Natural killer cell (primary cell): ENCODE measurements around the gene PTGIS. TPM values are rescaled to one million over a fixed set of nuclear protein-coding genes. Genes with fewer than 3 reads are reported as not detected.

Experiments used
- ATAC-seq, 3 donors: fragments of 150-1000 bp in 2 of 3; fragments of 200-7000 bp in 1 of 3; cut with Tn5 transposase; 1 replicate in 1 of 3; 2 replicates in 2 of 3; pipeline ENCODE4 v1.10.0; 2021; ENCODE audit warnings: mild to moderate bottlenecking in 2 of 3, moderate library complexity in 2 of 3
- DNase-seq, 2 donors: peaks; one replicate each; pipeline versions ENCODE4 v3.0.0 to v3.0.0-alpha.2; 2013 to 2021; ENCODE audit warnings: mixed read lengths in 1 of 2
- H3K27ac ChIP-seq: one replicate; pipeline ENCODE4 v1.5.1; 2013; ENCODE audit warnings: mild to moderate bottlenecking, low read length
- H3K27me3 ChIP-seq: one replicate; pipeline ENCODE4 v1.6.1; 2013; ENCODE audit warnings: low read length; ENCODE audit not compliant: control insufficient read depth, insufficient read depth
- H3K36me3 ChIP-seq: one replicate; pipeline ENCODE4 v1.6.1; 2013; ENCODE audit warnings: low read length; ENCODE audit not compliant: control insufficient read depth, insufficient read depth
- H3K4me1 ChIP-seq: one replicate; pipeline ENCODE4 v1.6.1; 2013; ENCODE audit warnings: low read length; ENCODE audit not compliant: control insufficient read depth, insufficient read depth
- H3K4me3 ChIP-seq: one replicate; pipeline ENCODE4 v1.5.1; 2013; ENCODE audit warnings: low read length
- H3K9me3 ChIP-seq: one replicate; pipeline ENCODE4 v1.6.1; 2013; ENCODE audit warnings: low read length; ENCODE audit not compliant: control insufficient read depth, insufficient read depth
- H3K27ac Mint-ChIP-seq, 2 donors: one replicate each; pipeline ENCODE4 v1.8.0; 2022; ENCODE audit warnings: mild to moderate bottlenecking in 2 of 2, mixed read lengths in 2 of 2, moderate library complexity in 1 of 2
- H3K27me3 Mint-ChIP-seq, 2 donors: one replicate each; pipeline ENCODE4 v1.8.0; 2022; ENCODE audit warnings: low read depth in 2 of 2, mixed read lengths in 2 of 2
- H3K36me3 Mint-ChIP-seq: one replicate; pipeline ENCODE4 v1.8.0; 2022; ENCODE audit warnings: mixed read lengths
- H3K4me1 Mint-ChIP-seq, 2 donors: one replicate each; pipeline ENCODE4 v1.8.0; 2022; ENCODE audit warnings: mixed read lengths in 2 of 2
- H3K4me3 Mint-ChIP-seq: one replicate; pipeline ENCODE4 v1.8.0; 2022; ENCODE audit warnings: mild to moderate bottlenecking, moderate library complexity, mixed read lengths
- H3K9me3 Mint-ChIP-seq, 2 donors: one replicate each; pipeline ENCODE4 v1.8.0; 2022; ENCODE audit warnings: mixed read lengths in 2 of 2
- CTCF ChIP-seq: fragments of 200-600 bp; IDR thresholded peaks from one replicate; pipeline ENCODE4 v1.8.0; 2022; ENCODE audit warnings: antibody characterized with exemption
- WGBS: methylation state at CpG from one replicate; pipeline ENCODE4 v1.1.7; 2013; ENCODE audit warnings: missing lambda C conversion rate; ENCODE audit not compliant: insufficient coverage; 5-methylcytosine and 5-hydroxymethylcytosine counted together
- intact Hi-C: fragments of 100-400 bp; cut with micrococcal nuclease; formaldehyde crosslinking; loops from one replicate; pipeline ENCODE4 v1.14.2; 2022
- total RNA-seq, 4 donors: library from RNA; stranded (reverse); fragments of 120-200 nt in 1 of 4; gene quantifications; one replicate each; pipeline versions ENCODE4 v1.2.3 to v1.2.4, GENCODE V29; 2013 to 2022

Gene PTGIS
- total RNA-seq, 3 donors from 2014 or later (not counting 1 experiment from before 2014, with no cell fraction given) = not detected

GRCh38 chr20:49585585-49586245 is 17.8 kb upstream of the PTGIS start:
- no peak overlapping the region for H3K4me3 Mint-ChIP-seq
- H3K9me3 ChIP-seq = peaks cover 4% of the 10 kb centered on the region
- no peaks in the 10 kb centered on the region for H3K36me3 Mint-ChIP-seq
- H3K4me3 ChIP-seq = no peak overlapping the region
- H3K4me1 ChIP-seq = peaks cover 26% of the 10 kb centered on the region
- H3K27me3 ChIP-seq = no peaks in the 10 kb centered on the region
- H3K27me3 Mint-ChIP-seq = peaks cover 8 to 22% of the 10 kb centered on the region in 2 donors
- ATAC-seq (no peak), DNase-seq (no peak)
- no peaks in the 10 kb centered on the region for H3K36me3 ChIP-seq
- WGBS = 93% methylated on average over 6 of the region's 9 CpGs
- peaks cover 14 to 42% of the 10 kb centered on the region in 2 donors for H3K4me1 Mint-ChIP-seq
- H3K27ac ChIP-seq = no peak overlapping the region
- intact Hi-C loops = no loop called here
- no peak for TF ChIP-seq CTCF
- H3K27ac Mint-ChIP-seq = peak overlapping the region in 1 of 2 donors; percentile 72
- H3K9me3 Mint-ChIP-seq = peaks cover 0 to 3% of the 10 kb centered on the region in 2 donors

GRCh38 chr20:49584418-49585382 is 16.8 kb upstream of the PTGIS start:
- intact Hi-C loops = no loop called here
- TF ChIP-seq CTCF = no peak
- H3K4me3 ChIP-seq = no peak overlapping the region
- Mint-ChIP-seq H3K9me3 (peaks cover 0 to 3% of the 10 kb centered on the region in 2 donors), H3K27ac (peak overlapping the region in 1 of 2 donors; percentile 72), H3K4me1 (peaks cover 14 to 36% of the 10 kb centered on the region in 2 donors), H3K4me3 (peak overlapping the region; percentile 45), H3K36me3 (no peaks in the 10 kb centered on the region), H3K27me3 (peaks cover 9 to 15% of the 10 kb centered on the region in 2 donors)
- H3K27me3 ChIP-seq = no peaks in the 10 kb centered on the region
- DNase-seq (peak in 1 of 2 donors; percentile 19), ATAC-seq (peak; percentile 72 to 84 (median 82))
- WGBS = 65% methylated on average over 14 of the region's 14 CpGs
- no peaks in the 10 kb centered on the region for H3K36me3 ChIP-seq
- H3K27ac ChIP-seq = no peak overlapping the region
- peaks cover 21% of the 10 kb centered on the region for H3K4me1 ChIP-seq
- H3K9me3 ChIP-seq = peaks cover 4% of the 10 kb centered on the region

DNA sequence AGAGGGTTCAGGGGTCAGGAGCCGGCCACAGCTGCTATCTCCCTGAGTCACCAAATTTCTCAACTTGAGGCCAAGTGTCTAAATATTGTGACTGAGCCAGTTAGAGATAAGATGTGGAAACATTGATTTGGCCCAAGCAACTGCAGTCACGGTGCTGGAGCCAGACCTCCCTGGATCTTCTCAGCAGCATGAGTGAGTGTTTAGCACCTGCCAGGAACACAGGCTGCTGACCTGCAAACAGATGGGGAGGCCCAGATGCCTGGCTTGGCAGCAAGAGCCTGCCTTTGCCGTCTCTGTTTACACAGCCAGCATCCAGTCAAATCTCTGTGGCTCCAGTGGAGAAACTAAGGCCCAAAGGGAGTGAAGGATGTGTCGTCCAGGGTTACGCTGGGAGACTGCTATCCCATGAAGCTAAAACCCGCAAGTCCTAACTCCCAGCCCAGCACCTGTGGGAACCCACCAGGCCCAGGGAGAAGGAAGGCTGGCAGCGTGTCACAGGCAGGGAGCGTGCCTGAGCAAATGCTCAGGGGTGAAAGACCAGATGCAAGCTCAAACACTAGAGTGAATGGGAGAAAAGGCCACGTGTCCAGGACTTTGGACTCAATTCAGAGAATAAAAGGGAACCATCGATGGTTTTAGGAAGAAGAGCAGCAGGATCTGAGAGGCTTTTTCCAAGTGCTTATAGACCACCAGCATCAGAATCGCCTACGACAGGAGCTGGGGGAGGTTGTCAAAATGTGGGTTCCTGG is 15.9 kb upstream of the PTGIS start:
- Mint-ChIP-seq H3K27ac (peak overlapping the region in 1 of 2 donors; percentile 72), H3K4me1 (peaks cover 14 to 34% of the 10 kb centered on the region in 2 donors), H3K4me3 (no peak overlapping the region), H3K36me3 (no peaks in the 10 kb centered on the region), H3K27me3 (peaks cover 13% of the 10 kb centered on the region in 2 donors), H3K9me3 (peaks cover 0 to 3% of the 10 kb centered on the region in 2 donors)
- H3K4me1 ChIP-seq = peaks cover 21% of the 10 kb centered on the region
- H3K4me3 ChIP-seq = no peak overlapping the region
- ATAC-seq (peak in 2 of 3 donors; percentile 25), DNase-seq (no peak)
- no peaks in the 10 kb centered on the region for H3K36me3 ChIP-seq
- H3K9me3 ChIP-seq = peaks cover 4% of the 10 kb centered on the region
- intact Hi-C loops = no loop called here
- WGBS = 80% methylated on average over 12 of the region's 12 CpGs
- H3K27me3 ChIP-seq = no peaks in the 10 kb centered on the region
- no peak for TF ChIP-seq CTCF
- no peak overlapping the region for H3K27ac ChIP-seq
